ENCODE data around the gene OSBP. TPM values are rescaled to one million over a fixed set of nuclear protein-coding genes. Genes with fewer than 3 reads are reported as not detected.

The OSBP gene
- total RNA-seq, 2 donors from 2014 or later = 41.2 to 44.3 TPM

GRCh38 chr11:59578369-59578768 is 37.2 kb downstream of the OSBP start:
- Histone ChIP-seq H3K27ac (ENCODE audit: low read depth, low read length) (no peak overlapping the region), H3K27me3 (ENCODE audit: control insufficient read depth, insufficient read depth, low read length, poor library complexity, severe bottlenecking) (no peaks in the 10 kb centered on the region), H3K9ac (ENCODE audit: extremely low read depth, low read length, poor library complexity, severe bottlenecking) (no peak overlapping the region), H3K9me3 (ENCODE audit: control insufficient read depth, low read length) (peaks cover under 1% of the 10 kb centered on the region), H3K36me3 (ENCODE audit: control insufficient read depth, insufficient read depth, low read length) (peaks cover 87% of the 10 kb centered on the region), H3K4me1 (ENCODE audit: control insufficient read depth, insufficient read depth, low read length) (no peaks in the 10 kb centered on the region), H3K4me3 (ENCODE audit: low read length) (no peak overlapping the region)
- TF ChIP-seq CTCF (conservative IDR thresholded peaks at IDR 0.05) = no peak
- no peaks in the 10 kb centered on the region for H3K27me3 Mint-ChIP-seq (ENCODE audit: insufficient read depth)
- H3K27ac Mint-ChIP-seq = no peak overlapping the region
- 98 to 100% methylated on average over 1 of the region's 1 CpG for WGBS, 2 experiments (ENCODE audit: insufficient coverage in 1 of 2, insufficient read length in 1 of 2)
- H3K4me3 Mint-ChIP-seq = no peak overlapping the region
- H3K36me3 Mint-ChIP-seq (ENCODE audit: low read depth) = peaks cover 76% of the 10 kb centered on the region
- DNase-seq = no peak
- H3K9me3 Mint-ChIP-seq = no peaks in the 10 kb centered on the region
- no peaks in the 10 kb centered on the region for H3K4me1 Mint-ChIP-seq

GRCh38 chr11:59575505-59575904 is 40.1 kb downstream of the OSBP start:
- WGBS, 2 experiments (ENCODE audit: insufficient coverage in 1 of 2, insufficient read length in 1 of 2) = 90% methylated on average over 1 of the region's 1 CpG; no CpG with 5 or more reads in 1 of the 2 experiments
- H3K27me3 ChIP-seq (ENCODE audit: control insufficient read depth, insufficient read depth, low read length, poor library complexity, severe bottlenecking) = no peaks in the 10 kb centered on the region
- Mint-ChIP-seq H3K9me3 (no peaks in the 10 kb centered on the region), H3K27ac (no peak overlapping the region), H3K4me1 (no peaks in the 10 kb centered on the region), H3K4me3 (no peak overlapping the region), H3K27me3 (ENCODE audit: insufficient read depth) (no peaks in the 10 kb centered on the region), H3K36me3 (ENCODE audit: low read depth) (peaks cover 57% of the 10 kb centered on the region)
- peaks cover 60% of the 10 kb centered on the region for H3K36me3 ChIP-seq (ENCODE audit: control insufficient read depth, insufficient read depth, low read length)
- TF ChIP-seq CTCF (conservative IDR thresholded peaks at IDR 0.05) = no peak
- no peak overlapping the region for H3K4me3 ChIP-seq (ENCODE audit: low read length)
- DNase-seq = no peak
- H3K27ac ChIP-seq (ENCODE audit: low read depth, low read length) = no peak overlapping the region
- H3K4me1 ChIP-seq (ENCODE audit: control insufficient read depth, insufficient read depth, low read length) = no peaks in the 10 kb centered on the region
- no peak overlapping the region for H3K9ac ChIP-seq (ENCODE audit: extremely low read depth, low read length, poor library complexity, severe bottlenecking)
- H3K9me3 ChIP-seq (ENCODE audit: control insufficient read depth, low read length) = no peaks in the 10 kb centered on the region

DNA sequence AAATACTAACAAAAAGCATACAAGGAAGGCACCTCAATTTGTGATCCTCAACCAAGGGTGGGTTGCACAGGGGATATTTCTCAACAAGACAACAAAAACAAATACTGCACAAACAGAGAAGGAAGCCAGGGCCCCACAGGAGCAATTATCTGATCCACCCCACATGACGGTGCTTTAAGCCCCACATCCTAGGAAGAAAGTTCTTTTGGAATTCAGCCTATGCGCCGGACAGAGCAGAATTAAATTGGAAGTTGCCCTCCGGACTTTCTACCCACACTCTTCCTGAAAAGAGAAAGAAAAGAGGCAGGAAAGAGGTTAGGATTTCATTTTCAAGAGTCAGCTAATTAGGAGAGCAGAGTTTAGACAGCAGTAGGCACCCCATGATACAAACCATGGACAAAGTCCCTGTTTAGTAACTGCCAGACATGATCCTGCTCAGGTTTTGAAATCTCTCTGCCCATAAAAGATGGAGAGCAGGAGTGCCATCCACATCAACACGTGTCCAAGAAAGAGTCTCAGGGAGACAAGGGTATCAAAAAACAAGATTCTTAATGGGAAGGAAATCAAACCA is 40.6 kb downstream of the OSBP start:
- Histone ChIP-seq H3K9me3 (ENCODE audit: control insufficient read depth, low read length) (no peaks in the 10 kb centered on the region), H3K9ac (ENCODE audit: extremely low read depth, low read length, poor library complexity, severe bottlenecking) (no peak overlapping the region), H3K27me3 (ENCODE audit: control insufficient read depth, insufficient read depth, low read length, poor library complexity, severe bottlenecking) (no peaks in the 10 kb centered on the region), H3K27ac (ENCODE audit: low read depth, low read length) (no peak overlapping the region), H3K4me3 (ENCODE audit: low read length) (no peak overlapping the region), H3K36me3 (ENCODE audit: control insufficient read depth, insufficient read depth, low read length) (peaks cover 55% of the 10 kb centered on the region), H3K4me1 (ENCODE audit: control insufficient read depth, insufficient read depth, low read length) (no peaks in the 10 kb centered on the region)
- DNase-seq = no peak
- no peaks in the 10 kb centered on the region for H3K9me3 Mint-ChIP-seq
- 93 to 96% methylated on average over 4 to 5 of the region's 5 CpGs for WGBS, 2 experiments (ENCODE audit: insufficient coverage in 1 of 2, insufficient read length in 1 of 2)
- H3K36me3 Mint-ChIP-seq (ENCODE audit: low read depth) = peaks cover 52% of the 10 kb centered on the region
- no peak for TF ChIP-seq CTCF (conservative IDR thresholded peaks at IDR 0.05)
- no peak overlapping the region for H3K27ac Mint-ChIP-seq
- H3K27me3 Mint-ChIP-seq (ENCODE audit: insufficient read depth) = no peaks in the 10 kb centered on the region
- no peak overlapping the region for H3K4me3 Mint-ChIP-seq
- no peaks in the 10 kb centered on the region for H3K4me1 Mint-ChIP-seq
